ENCODE data around the gene TRAPPC1. TPM values are rescaled to one million over a fixed set of nuclear protein-coding genes. Genes with fewer than 3 reads are reported as not detected.
A peak's percentile ranks its signal among the peaks of the same experiment; 100 is the strongest.

The TRAPPC1 gene
- total RNA-seq, 1 experiment from 2014 or later = 26.4 TPM

DNA sequence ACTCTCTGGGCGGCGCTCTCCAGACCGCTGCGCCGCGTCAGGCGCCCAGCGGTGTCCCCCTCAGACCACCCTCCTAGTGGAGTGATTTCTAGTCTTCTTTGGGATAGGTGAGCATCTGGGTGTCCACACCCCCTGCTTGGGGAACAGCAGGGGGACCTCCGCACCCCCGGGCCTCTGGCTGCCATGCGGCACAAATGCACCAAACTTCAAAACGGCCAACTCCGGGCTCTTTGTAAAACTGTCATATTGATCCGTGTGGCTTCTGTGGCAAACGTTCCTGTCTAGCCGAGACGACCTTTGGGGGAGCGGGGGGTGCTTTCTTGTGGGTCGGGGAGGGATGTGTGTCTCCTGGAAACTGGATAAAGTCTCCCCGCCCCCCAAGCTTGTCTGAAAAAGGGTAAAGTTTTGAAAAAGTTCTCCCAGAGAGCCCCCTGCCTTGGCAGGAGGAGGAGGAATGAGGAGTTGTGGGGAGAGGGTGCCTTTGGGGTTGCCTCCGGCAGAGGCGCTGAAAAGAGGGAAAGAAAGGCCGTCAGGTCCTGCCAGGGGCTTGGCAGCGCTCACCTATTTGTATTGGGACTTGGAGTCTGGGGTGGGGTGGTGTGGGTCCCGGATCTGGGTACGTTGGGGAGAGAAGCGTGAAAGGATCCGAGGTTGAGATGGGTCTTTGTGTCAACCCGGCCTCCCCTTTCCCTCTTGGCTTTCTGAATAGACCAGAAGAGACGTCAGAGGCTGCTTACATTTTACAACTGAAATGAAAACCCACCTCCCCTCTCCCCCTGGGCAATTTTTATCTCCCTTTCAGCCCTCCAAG, 45.3 kb downstream of the TRAPPC1 start:
- Histone ChIP-seq H3K4me3 (ENCODE audit: low read length) (peak overlapping the region; percentile 94), H3K79me2 (ENCODE audit: low read length) (peaks cover 39% of the 10 kb centered on the region), H3K27me3 (ENCODE audit: low read length) (no peaks in the 10 kb centered on the region), H4K20me1 (ENCODE audit: low read length) (no peaks in the 10 kb centered on the region), H3K36me3 (ENCODE audit: low read depth, low read length) (peaks cover 10% of the 10 kb centered on the region; the same call in 1 of the 2 replicates), H3K9ac (ENCODE audit: low read length) (peak overlapping the region; percentile 76), H3K27ac (ENCODE audit: low read length) (peak overlapping the region; percentile 96), H3K9me2 (replicated peaks; ENCODE audit: low read length) (no peaks in the 10 kb centered on the region), H2AFZ (ENCODE audit: low read length) (peak overlapping the region; percentile 55), H3K4me1 (ENCODE audit: insufficient read depth, low read length) (peaks cover 29% of the 10 kb centered on the region), H3F3A (ENCODE audit: low read length, unreplicated experiment) (peaks cover 11% of the 10 kb centered on the region), H3K9me3 (ENCODE audit: low read length) (no peaks in the 10 kb centered on the region), H3K4me2 (ENCODE audit: low read length) (peak overlapping the region; percentile 95)
- intact Hi-C loops (cut with micrococcal nuclease) = loop anchor here (1.0 to 2.0 kb wide), 3 partner anchors 24 to 232 kb away; partner anchors contain the start of genes ALOXE3 and CNTROB
- ATAC-seq (peak; percentile 4; the same call in 1 of the 2 replicates), DNase-seq (peak; percentile 25)
- CTCF ChIA-PET = no interaction called here
- BruUV-seq (replicated peaks) = TSS peak; percentile 54
- TF ChIP-seq EZH2phosphoT487 (IDR thresholded peaks at IDR 0.05; ENCODE audit: borderline replicate concordance, low read length) (no peak), EZH2 (IDR thresholded peaks at IDR 0.05; ENCODE audit: low read length, unreplicated experiment) (no peak)
- TF ChIP-seq, protein P1, sequence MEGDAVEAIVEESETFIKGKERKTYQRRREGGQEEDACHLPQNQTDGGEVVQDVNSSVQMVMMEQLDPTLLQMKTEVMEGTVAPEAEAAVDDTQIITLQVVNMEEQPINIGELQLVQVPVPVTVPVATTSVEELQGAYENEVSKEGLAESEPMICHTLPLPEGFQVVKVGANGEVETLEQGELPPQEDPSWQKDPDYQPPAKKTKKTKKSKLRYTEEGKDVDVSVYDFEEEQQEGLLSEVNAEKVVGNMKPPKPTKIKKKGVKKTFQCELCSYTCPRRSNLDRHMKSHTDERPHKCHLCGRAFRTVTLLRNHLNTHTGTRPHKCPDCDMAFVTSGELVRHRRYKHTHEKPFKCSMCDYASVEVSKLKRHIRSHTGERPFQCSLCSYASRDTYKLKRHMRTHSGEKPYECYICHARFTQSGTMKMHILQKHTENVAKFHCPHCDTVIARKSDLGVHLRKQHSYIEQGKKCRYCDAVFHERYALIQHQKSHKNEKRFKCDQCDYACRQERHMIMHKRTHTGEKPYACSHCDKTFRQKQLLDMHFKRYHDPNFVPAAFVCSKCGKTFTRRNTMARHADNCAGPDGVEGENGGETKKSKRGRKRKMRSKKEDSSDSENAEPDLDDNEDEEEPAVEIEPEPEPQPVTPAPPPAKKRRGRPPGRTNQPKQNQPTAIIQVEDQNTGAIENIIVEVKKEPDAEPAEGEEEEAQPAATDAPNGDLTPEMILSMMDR (conservative IDR thresholded peaks at IDR 0.05; ENCODE audit: low read depth, low read length) = no peak
- POLR2A ChIA-PET (ENCODE audit: unreplicated experiment) = no interaction called here

DNA sequence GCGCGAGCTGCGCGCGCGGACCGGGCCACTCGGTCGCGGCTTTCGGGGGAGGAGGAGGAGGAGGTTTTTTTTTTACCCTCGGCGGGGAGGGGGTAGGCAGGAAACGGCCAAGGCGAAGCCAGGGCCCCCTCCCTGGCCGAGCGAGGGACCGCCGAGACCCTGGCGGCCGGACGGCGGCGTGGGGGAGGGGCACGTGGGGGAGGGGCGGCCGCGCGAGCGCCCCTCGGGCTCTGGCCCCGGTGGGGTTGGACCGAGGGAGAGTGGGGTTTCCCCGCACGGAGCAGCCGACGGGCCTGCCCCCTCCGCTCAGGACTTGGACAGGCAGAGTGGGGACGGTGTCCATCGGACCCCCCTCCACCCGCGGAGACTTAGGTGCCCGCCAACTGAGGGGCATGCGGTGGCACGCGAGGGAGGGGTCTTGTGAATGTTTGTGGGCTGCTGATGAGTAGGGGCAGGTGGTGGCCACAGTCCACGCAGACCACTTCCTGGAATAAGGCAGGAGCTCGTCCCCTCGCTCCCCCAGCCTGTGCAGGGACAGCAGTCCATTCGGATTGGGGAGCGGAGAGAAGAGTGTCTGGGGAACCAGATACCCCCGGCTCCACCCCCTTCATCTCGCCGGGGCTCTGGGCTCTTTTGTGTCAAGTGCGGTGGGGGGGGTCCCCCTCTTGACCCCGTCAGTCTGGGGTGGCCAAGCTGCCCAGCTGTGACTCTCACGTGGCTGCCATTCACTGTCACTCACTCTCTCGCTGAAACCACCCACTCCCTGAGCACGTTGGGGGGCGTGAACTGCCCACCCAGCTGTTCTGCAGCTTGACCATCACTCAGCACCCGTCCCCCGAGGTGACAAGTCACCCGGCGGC, 46.1 kb downstream of the TRAPPC1 start:
- Histone ChIP-seq H3F3A (ENCODE audit: low read length, unreplicated experiment) (peaks cover 11% of the 10 kb centered on the region), H3K9ac (ENCODE audit: low read length) (peak overlapping the region; percentile 76), H3K79me2 (ENCODE audit: low read length) (peaks cover 39% of the 10 kb centered on the region), H3K4me2 (ENCODE audit: low read length) (peak overlapping the region; percentile 95), H3K4me1 (ENCODE audit: insufficient read depth, low read length) (peaks cover 29% of the 10 kb centered on the region), H4K20me1 (ENCODE audit: low read length) (no peaks in the 10 kb centered on the region), H3K27me3 (ENCODE audit: low read length) (no peaks in the 10 kb centered on the region), H3K36me3 (ENCODE audit: low read depth, low read length) (peaks cover 4% of the 10 kb centered on the region; the same call in 1 of the 2 replicates), H3K9me3 (ENCODE audit: low read length) (no peaks in the 10 kb centered on the region), H3K27ac (ENCODE audit: low read length) (peak overlapping the region; percentile 96), H3K4me3 (ENCODE audit: low read length) (peak overlapping the region; percentile 94), H2AFZ (ENCODE audit: low read length) (peak overlapping the region; percentile 52), H3K9me2 (replicated peaks; ENCODE audit: low read length) (no peaks in the 10 kb centered on the region)
- no TSS peak for BruUV-seq (replicated peaks)
- ChIA-PET POLR2A (ENCODE audit: unreplicated experiment) (no interaction called here), CTCF (no interaction called here)
- intact Hi-C loops (cut with micrococcal nuclease) = loop anchor here (2.0 kb wide), 2 partner anchors 23 to 233 kb away; partner anchors contain the start of gene ALOXE3
- TF ChIP-seq EZH2 (IDR thresholded peaks at IDR 0.05; ENCODE audit: low read length, unreplicated experiment) = no peak
- TF ChIP-seq EZH2phosphoT487 (IDR thresholded peaks at IDR 0.05; ENCODE audit: borderline replicate concordance, low read length) = no peak
- TF ChIP-seq, protein P1 (conservative IDR thresholded peaks at IDR 0.05; ENCODE audit: low read depth, low read length) = no peak
- DNase-seq = peak; percentile 29
- ATAC-seq = peak; percentile 4; the same call in 1 of the 2 replicates
